LNCAP (cell line): ENCODE data around the gene SLC8A1.

Source experiments
- TF ChIP-seq, protein P1 (sequence below): fragments of 450-650 bp; IDR thresholded peaks from 2 replicates; pipeline ENCODE4 v1.5.1; 2017; ENCODE audit warnings: mild to moderate bottlenecking

Gene SLC8A1

DNA sequence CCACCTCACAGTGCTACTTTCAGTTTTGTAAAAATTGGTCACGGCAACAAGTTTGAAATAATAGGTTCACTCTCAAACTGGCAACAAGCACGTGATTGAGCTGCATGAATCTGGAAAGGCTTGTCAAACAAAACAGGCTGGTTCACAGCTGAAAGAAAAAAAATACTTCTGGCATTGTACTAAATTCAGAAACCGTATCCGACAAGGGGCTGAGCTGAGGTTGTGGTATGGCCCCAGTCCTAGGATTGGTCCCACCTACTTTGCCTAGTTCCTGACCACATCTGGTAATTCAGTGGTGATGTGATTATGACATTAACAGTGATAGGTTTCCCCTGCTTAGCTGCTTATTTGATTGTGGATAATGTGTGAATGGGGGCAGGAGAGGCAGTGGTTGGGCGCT, 346.3 kb downstream of the SLC8A1 start:
- TF ChIP-seq, protein P1, sequence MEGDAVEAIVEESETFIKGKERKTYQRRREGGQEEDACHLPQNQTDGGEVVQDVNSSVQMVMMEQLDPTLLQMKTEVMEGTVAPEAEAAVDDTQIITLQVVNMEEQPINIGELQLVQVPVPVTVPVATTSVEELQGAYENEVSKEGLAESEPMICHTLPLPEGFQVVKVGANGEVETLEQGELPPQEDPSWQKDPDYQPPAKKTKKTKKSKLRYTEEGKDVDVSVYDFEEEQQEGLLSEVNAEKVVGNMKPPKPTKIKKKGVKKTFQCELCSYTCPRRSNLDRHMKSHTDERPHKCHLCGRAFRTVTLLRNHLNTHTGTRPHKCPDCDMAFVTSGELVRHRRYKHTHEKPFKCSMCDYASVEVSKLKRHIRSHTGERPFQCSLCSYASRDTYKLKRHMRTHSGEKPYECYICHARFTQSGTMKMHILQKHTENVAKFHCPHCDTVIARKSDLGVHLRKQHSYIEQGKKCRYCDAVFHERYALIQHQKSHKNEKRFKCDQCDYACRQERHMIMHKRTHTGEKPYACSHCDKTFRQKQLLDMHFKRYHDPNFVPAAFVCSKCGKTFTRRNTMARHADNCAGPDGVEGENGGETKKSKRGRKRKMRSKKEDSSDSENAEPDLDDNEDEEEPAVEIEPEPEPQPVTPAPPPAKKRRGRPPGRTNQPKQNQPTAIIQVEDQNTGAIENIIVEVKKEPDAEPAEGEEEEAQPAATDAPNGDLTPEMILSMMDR: no peak

DNA sequence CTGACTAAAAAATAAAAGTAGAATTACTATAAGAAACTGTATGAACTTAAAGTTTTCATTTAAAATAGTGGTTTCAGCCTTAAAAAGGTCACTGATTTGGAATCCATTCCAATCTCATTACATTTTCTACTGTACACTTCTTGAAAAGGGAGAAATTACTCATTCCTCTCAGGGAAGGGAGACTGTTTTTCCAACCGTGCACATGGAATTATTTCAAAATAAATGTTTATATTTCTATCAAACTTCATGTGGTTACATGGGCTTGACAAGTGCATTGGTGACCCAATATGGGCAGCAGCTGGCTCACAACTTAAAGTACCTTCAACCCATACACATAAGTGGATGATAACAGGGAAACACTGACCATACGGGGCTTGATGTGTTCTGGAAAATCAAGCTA, 348.3 kb downstream of the SLC8A1 start:
- TF ChIP-seq, protein P1: no peak

DNA sequence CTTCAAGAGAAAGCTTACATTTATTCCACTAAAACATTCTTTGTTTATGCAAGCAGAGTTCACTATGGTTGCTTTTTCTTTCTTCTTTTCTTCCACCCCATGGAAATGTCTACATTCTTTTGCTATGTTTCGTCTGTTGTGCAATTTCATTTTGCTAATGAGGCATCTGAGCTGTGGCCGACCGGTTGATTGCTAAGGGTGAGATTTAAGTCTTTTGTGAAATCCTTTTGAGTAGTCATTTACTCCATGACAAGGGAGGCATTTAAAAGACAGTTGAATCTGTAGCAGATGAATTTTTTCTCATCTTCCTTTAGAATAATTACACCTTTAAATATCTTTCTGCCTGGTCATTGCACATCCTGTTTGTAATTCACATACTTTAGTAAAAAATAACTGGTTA, 348.7 kb downstream of the SLC8A1 start:
- TF ChIP-seq, protein P1: no peak

DNA sequence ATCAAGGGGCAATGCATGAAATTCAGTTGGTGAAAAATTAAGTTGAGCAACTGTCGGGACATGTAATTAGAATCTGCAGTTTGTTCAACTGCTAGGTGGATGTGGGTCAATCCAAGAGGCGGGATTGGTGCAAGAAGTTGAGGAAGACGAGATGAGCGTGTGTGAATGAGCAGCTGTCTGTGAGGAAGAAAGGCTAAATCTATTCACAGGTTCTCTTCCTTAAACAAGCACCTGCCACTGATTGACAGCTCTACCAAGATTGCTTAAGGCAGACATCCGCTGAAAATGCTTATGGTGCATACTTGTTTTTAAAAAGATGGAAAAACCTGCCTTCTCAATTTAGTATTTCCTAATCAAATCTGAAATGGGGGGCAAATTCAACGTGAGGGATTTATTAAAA, 349.4 kb downstream of the SLC8A1 start:
- TF ChIP-seq, protein P1: no peak

DNA sequence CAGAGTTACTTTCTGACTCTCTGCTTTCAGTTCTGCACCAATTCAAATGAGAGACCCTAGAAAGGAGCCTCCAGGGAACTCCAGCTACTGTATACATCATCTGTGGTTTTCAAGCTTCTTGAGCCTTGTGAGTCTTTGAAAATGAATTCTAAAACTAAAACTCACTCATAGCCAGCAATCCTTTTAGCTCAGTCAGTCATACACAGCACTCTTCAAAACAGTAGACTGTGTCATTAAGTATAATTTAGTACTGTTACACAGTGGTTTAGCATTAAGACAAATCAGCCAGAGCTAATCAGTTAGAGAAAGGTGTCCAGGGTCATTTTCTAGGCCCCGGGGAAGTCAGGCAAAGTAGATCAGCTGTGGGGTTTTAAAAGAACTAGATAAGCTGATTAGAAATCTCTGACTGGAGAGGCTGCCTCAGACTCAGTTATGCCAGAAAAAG, 350.7 kb downstream of the SLC8A1 start:
- TF ChIP-seq, protein P1: no peak

DNA sequence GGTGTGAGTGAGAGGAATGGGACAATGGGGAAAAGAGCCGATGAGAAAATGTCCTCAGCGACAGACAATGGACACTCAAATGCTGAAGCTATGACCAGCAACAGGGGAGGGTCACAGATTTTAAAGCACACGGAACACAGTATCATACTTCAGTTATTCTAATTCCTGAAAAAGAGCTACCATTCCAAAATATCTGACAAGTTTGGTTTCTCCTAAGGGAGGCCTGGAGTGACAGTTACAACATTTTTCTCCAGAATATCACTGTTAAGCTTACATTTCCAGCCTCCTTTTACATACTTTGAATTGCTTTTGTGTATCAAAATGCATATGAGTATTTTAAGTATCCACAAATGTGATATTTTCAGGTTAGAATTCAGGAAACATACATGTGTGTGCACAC, 351.2 kb downstream of the SLC8A1 start:
- TF ChIP-seq, protein P1: no peak

DNA sequence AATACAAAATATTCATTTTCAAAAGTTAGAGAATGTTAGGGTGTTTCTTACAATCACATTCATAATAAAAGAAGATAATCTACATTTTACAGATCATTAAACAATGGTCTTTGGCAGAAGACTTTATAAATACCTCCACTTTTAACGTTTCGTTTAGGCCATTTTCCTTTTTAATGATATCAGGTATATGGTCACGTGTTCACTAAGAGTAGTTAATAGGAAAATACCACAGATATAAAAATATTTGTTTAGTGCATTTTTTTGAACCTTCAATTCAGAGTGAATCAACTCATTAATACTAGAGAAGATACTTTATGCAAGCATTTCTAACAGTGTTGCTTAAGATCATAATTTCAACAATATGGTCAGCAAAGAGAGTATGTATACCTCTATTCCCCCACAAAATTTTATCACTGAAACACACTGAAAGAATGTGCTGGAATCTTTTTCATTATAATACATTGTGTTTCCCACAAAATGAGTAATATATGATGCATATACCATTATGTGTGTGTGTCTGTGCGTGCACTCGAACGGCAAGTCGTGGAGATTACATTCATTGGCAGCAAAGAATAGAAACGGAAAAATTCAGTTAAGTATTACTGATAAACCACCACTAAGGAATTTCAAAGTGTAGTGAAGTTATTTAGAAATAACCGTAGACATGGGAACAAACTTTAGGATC, 353.0 kb downstream of the SLC8A1 start:
- TF ChIP-seq, protein P1: no peak
